IPS DF 6.9 (cell line): ENCODE measurements around the gene SPIRE1.

Experiments
- DNase-seq: peaks from one replicate; pipeline ENCODE4 v3.0.0-alpha.2; 2013; ENCODE audit warnings: low read depth, low spot score
- H3K27ac ChIP-seq: one replicate; pipeline ENCODE4 v1.5.1; 2013; ENCODE audit warnings: low read length, control low read depth
- H3K27me3 ChIP-seq: 2 replicates; pipeline ENCODE4 v1.6.1; 2013; ENCODE audit warnings: mild to moderate bottlenecking, low read length; ENCODE audit not compliant: control insufficient read depth, insufficient read depth
- H3K36me3 ChIP-seq: 2 replicates; pipeline ENCODE4 v1.6.1; 2013; ENCODE audit warnings: low read length; ENCODE audit not compliant: control insufficient read depth, insufficient read depth
- H3K4me1 ChIP-seq: 2 replicates; pipeline ENCODE4 v1.6.1; 2013; ENCODE audit warnings: low read length; ENCODE audit not compliant: control insufficient read depth, insufficient read depth
- H3K4me3 ChIP-seq: 2 replicates; pipeline ENCODE4 v1.5.1; 2013; ENCODE audit warnings: mild to moderate bottlenecking, low read length
- H3K9me3 ChIP-seq: 2 replicates; pipeline ENCODE4 v1.6.1; 2013; ENCODE audit warnings: low read length, inconsistent platforms; ENCODE audit not compliant: control insufficient read depth, insufficient read depth
- WGBS: extraction: QIAGEN DNeasy Blood & Tissue Kit; methylation state at CpG from one replicate; pipeline ENCODE4 v1.1.7; 2013; ENCODE audit warnings: mixed read lengths, missing lambda C conversion rate; ENCODE audit not compliant: insufficient read length, insufficient coverage; 5-methylcytosine and 5-hydroxymethylcytosine counted together

The SPIRE1 gene

DNA sequence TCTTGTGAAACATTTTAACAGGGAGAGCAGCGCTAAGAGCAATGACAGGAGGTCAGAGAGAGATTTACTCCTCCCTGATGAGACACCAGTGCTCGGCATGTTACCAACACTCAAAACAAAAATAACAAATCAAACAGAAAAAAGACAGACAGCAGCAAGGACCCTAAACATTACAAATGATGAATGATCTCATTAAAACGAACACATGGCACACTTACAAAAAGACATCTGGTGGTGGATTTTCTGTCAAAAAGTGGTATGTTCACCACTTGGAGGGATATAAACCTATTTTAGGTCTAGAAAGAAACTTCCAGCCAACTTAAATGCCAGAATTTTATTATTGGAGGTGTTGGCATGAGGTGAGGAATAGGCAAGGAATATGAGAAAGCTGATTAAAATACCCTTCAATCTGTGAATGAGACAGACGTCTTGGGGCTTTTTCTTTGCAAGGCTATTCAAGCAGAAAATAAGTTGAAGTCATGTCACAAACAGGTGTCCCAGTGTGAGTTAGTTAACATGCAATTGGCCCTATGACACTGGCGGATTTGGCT, 137.4 kb downstream of the SPIRE1 start:
- H3K27ac ChIP-seq: no peak overlapping the region
- no peaks in the 10 kb centered on the region for H3K36me3 ChIP-seq
- DNase-seq: no peak
- H3K4me1 ChIP-seq: no peaks in the 10 kb centered on the region; the same call in 1 of the 2 replicates
- no peaks in the 10 kb centered on the region for H3K27me3 ChIP-seq
- H3K4me3 ChIP-seq: no peak overlapping the region
- WGBS: no CpG with 5 or more reads among the region's 5 CpGs
- no peaks in the 10 kb centered on the region for H3K9me3 ChIP-seq

DNA sequence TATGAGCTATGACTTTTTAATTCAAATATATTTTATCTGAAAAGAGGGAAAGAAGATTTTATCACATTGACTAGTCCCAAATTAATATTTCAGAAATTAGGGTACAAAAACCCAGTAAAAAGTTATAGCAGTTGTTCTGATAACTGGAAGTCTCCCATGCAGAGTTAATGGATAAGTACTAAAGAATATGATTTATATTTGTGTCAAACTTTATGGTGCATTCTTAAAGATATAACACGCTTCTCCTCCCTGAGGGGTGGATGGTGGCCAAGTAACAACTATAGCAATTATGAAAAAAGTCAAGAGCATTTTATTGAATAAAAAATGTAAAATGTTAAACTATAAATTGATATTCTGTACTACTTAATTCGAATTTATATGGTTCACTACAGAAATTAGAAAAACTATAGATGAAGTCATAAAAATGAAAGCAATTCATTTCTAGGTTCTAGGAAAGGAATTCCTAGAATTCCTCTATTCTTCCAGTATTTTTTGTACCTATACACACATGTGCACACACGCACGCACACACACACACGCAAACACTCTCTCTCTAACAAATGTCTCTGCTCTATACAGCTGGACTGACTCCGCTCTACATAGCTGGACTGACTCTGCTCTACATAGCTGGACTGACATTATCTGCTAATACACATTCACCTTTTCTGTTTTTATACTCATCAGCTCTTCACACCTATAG, 138.9 kb downstream of the SPIRE1 start:
- no CpG with 5 or more reads among the region's 6 CpGs for WGBS
- Histone ChIP-seq H3K9me3 (no peaks in the 10 kb centered on the region), H3K27me3 (no peaks in the 10 kb centered on the region), H3K27ac (no peak overlapping the region), H3K4me1 (no peaks in the 10 kb centered on the region; the same call in 1 of the 2 replicates), H3K36me3 (no peaks in the 10 kb centered on the region), H3K4me3 (no peak overlapping the region)
- DNase-seq: no peak

DNA sequence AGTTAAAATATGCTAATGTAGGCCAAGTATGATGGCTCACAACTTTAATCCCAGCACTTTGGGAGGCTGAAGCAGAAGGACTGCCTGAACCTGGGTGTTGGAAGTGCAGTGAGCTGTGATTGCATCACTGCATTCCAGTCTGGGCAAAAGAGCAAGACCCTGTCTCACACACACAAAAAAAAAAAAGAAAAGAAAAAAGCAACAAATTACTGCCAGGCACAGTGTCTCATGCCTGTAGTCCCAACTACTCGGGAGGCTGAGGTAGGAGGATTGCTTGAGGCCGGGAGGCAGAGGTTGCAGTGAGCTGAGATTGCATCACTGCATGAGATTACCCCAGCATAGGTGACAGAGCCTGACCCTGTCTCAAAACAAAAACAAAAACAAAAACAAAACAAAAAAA, 139.6 kb downstream of the SPIRE1 start:
- DNase-seq: no peak
- H3K9me3 ChIP-seq: no peaks in the 10 kb centered on the region
- H3K36me3 ChIP-seq: no peaks in the 10 kb centered on the region
- no peaks in the 10 kb centered on the region; the same call in 1 of the 2 replicates for H3K4me1 ChIP-seq
- H3K27me3 ChIP-seq: no peaks in the 10 kb centered on the region
- H3K27ac ChIP-seq: no peak overlapping the region
- H3K4me3 ChIP-seq: no peak overlapping the region
- no CpG with 5 or more reads among the region's 2 CpGs for WGBS

DNA sequence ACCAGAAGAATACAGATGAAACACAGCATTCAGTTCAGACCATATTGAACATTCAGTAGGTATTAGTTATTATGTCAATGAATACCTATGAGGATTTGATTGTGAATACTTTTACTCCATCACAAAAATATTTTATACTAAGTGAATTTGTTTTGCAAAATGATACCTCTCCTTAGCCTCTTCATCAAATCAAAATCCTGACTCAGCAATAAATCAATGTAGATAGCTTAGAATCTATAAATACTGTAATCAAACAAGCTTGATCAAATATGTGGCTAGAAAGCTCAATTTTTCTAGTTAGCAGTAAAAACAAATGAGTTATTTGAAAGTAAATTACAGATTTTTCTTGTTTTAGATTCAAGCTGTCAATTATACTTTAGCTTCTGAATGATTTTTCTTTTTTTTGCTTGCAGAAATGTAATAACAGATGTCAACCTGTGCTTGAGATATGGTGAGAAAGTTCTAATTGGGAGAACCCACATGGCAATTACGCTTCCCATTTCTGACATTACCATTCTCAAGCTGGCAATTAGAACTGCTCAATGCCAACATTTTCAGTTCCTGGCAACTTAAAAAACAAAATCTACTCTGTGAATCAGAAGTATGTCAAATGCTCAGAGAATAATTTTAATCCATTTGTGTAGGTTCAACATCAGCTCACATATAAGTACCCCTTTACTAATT, 140.6 kb downstream of the SPIRE1 start:
- WGBS: no CpG with 5 or more reads among the region's 1 CpG

DNA sequence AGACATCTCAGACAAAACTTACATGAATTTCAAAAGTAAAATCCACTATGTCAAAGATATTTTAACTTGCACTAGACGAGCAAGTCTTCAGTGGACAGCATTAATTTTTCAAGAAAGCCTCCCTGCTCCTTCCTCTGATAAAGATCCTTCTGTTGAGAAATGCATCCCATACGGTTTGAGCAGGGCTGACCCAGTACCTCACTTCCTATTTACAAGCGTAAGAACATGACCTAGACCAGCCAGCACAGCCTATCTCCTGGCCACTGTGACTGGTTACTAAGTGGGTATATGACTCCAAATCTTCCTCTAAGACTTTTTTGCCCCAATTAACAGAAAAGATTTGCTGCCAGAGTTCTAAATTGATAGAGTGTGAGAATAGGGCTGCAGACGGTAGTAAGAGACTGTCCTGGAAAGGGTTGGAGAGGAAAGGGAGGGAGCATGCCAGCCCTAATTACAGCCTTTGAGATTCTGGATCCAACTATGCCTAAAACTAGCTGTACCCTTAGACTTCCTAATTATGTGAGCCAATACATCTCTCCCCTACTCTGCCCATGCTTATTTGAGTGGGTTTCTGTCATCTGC, 141.8 kb downstream of the SPIRE1 start:
- Histone ChIP-seq H3K27ac (no peak overlapping the region), H3K27me3 (no peaks in the 10 kb centered on the region), H3K9me3 (no peaks in the 10 kb centered on the region), H3K36me3 (no peaks in the 10 kb centered on the region), H3K4me1 (no peaks in the 10 kb centered on the region; the same call in 1 of the 2 replicates), H3K4me3 (no peak overlapping the region)
- no CpG with 5 or more reads among the region's 4 CpGs for WGBS
- no peak for DNase-seq

More for the DNA sequence above, 140.6 kb downstream of the SPIRE1 start:
- DNase-seq: no peak
- no peak overlapping the region for H3K27ac ChIP-seq
- no peaks in the 10 kb centered on the region; the same call in 1 of the 2 replicates for H3K4me1 ChIP-seq
- no peaks in the 10 kb centered on the region for H3K9me3 ChIP-seq
- no peaks in the 10 kb centered on the region for H3K27me3 ChIP-seq
- no peak overlapping the region for H3K4me3 ChIP-seq
- no peaks in the 10 kb centered on the region for H3K36me3 ChIP-seq

DNA sequence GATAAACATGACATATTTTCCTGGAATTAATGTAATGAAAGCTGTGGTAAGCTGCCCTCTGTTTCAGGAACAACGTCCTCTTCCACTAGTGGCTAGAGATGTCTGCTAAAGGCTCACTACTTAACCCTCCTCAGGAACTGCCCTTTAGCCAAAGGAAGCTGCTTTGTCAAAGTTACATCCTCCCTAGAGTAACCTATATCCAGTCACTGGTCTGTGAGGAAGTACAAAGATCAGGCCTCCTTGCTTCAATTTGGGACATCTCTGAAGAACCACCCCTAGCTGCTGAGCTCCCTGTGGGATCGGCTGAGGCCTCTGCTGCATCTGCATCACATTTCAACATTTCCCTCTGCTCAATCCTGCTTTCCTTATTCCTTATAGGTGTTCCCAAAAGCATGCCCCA, 142.4 kb downstream of the SPIRE1 start:
- no CpG with 5 or more reads among the region's 2 CpGs for WGBS
- Histone ChIP-seq H3K36me3 (no peaks in the 10 kb centered on the region), H3K27ac (no peak overlapping the region), H3K27me3 (no peaks in the 10 kb centered on the region), H3K9me3 (no peaks in the 10 kb centered on the region), H3K4me3 (no peak overlapping the region), H3K4me1 (no peaks in the 10 kb centered on the region; the same call in 1 of the 2 replicates)
- DNase-seq: no peak

DNA sequence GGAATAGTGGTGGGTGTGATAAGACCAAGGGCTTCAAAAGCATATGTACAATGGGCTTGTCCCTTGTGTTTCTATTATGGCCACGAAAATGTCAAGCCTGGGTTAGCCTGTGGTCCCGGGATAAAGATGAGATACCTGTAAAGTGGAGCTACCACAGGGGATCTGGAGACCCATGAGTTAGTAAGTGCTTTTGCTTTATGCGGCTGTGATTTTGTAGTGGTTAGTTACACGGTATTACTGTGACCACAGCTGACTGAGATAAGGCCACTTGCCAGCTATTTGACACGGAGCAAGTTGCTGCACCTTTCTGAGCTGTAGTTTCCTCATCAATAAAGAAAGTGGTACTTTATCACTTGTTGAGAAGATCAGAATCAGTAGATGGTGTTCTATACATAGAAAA, 150.9 kb downstream of the SPIRE1 start:
- Histone ChIP-seq H3K27me3 (no peaks in the 10 kb centered on the region), H3K36me3 (no peaks in the 10 kb centered on the region), H3K4me3 (no peak overlapping the region), H3K27ac (no peak overlapping the region), H3K9me3 (no peaks in the 10 kb centered on the region), H3K4me1 (no peaks in the 10 kb centered on the region)
- DNase-seq: no peak
- no CpG with 5 or more reads among the region's 5 CpGs for WGBS

DNA sequence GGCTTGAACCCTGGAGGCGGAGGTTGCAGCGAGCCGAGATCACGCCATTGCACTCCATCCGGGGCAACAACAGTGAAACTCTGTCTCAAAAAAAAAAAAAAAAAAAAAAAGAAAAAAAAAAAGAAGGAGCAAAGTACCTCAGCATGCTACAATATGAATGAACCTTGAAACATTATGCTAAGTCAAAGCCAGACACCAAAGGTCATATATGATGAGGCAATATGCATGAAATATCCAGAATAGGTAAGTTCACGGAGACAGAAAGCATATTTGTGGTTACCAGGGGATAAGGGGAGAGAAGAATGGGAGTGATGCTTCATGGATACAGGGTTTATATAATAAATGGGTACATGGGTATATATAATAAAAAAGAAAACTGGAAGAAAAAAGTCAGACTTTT, 156.9 kb downstream of the SPIRE1 start:
- H3K27ac ChIP-seq: no peak overlapping the region
- no peaks in the 10 kb centered on the region for H3K9me3 ChIP-seq
- no peaks in the 10 kb centered on the region for H3K27me3 ChIP-seq
- H3K4me1 ChIP-seq: no peaks in the 10 kb centered on the region
- no peak for DNase-seq
- no CpG with 5 or more reads among the region's 6 CpGs for WGBS
- no peak overlapping the region for H3K4me3 ChIP-seq
- no peaks in the 10 kb centered on the region for H3K36me3 ChIP-seq

DNA sequence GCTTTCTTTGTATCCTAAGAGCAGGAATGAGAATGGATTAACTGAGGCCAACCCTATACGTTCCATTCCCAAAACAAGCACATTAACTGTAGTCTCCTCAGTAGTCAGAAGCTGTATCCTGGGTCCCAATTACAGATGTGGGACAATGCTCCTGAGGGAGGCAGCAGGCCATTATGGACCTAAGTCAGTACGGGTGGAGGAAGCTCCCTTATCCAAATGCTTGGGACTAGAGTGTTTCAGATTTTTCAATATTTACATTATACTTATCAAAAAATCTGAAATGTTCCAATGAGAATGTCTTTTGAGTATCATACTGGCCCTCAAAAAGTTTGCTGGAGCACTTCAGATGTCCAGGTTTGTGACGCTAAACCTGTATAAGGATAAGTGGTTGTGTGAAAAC, 160.1 kb downstream of the SPIRE1 start:
- Histone ChIP-seq H3K36me3 (no peaks in the 10 kb centered on the region), H3K27me3 (no peaks in the 10 kb centered on the region), H3K4me1 (no peaks in the 10 kb centered on the region), H3K9me3 (no peaks in the 10 kb centered on the region), H3K27ac (no peak overlapping the region), H3K4me3 (no peak overlapping the region)
- no CpG with 5 or more reads among the region's 3 CpGs for WGBS
- no peak for DNase-seq

DNA sequence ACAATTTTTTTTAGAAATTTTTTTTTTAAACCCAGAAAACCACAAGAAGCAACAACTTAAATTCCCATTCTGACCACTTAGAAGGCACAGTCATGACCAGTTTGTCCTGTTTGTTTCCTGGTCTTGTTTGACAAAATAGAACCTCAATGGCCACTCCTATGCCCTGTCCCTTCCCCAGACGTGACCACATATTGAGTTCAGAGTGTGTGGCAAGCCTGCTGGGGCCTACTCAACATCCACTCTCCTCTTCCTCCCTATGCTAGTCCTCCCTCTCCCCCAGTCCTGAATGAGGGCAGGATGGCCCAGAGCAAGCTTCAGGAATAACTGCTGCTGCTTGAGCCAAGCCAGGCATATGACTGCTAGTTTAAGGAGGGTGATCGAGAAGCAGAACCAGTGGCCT, 160.6 kb downstream of the SPIRE1 start:
- no peak overlapping the region for H3K4me3 ChIP-seq
- no CpG with 5 or more reads among the region's 2 CpGs for WGBS
- H3K27me3 ChIP-seq: no peaks in the 10 kb centered on the region
- no peaks in the 10 kb centered on the region for H3K36me3 ChIP-seq
- no peak overlapping the region for H3K27ac ChIP-seq
- DNase-seq: no peak
- no peaks in the 10 kb centered on the region for H3K4me1 ChIP-seq
- no peaks in the 10 kb centered on the region for H3K9me3 ChIP-seq
